H1 (cell line): ENCODE measurements around the gene TTC36. TPM values are rescaled to one million over a fixed set of nuclear protein-coding genes. Genes with fewer than 3 reads are reported as not detected.

Source experiments
- CTCF ChIA-PET: fragments of 300-600 bp; sonication (Branson Sonifier 250); formaldehyde crosslinking; loops from one replicate; lab custom pipeline; 2021; ENCODE audit not compliant: partially characterized antibody; lab: Charles Lee
- POLR2A ChIA-PET: fragments of 300-600 bp; sonication (Branson Sonifier 250); formaldehyde crosslinking; loops from one replicate; lab custom pipeline; 2021; ENCODE audit warnings: inconsistent platforms; ENCODE audit not compliant: partially characterized antibody; lab: Charles Lee
- DNase-seq, 2 experiments: peaks; one replicate each; pipeline versions ENCODE4 v3.0.0 to v3.0.0-alpha.2; 2010 to 2022; ENCODE audit warnings: low spot score in 2 of 2, low read depth in 1 of 2, mixed read lengths in 1 of 2
- FAIRE-seq: peaks from 2 replicates; lab custom pipeline; 2011; peaks lifted over from hg19 to GRCh38; lab: Jason Lieb, UNC
- H2AFZ ChIP-seq: 2 replicates; pipeline ENCODE4 v1.8.1; 2012; ENCODE audit warnings: low read length, inconsistent platforms
- H2AK5ac ChIP-seq: 2 replicates; pipeline ENCODE4 v1.6.1; 2013; ENCODE audit warnings: low read depth, low read length
- H2BK120ac ChIP-seq: replicated peaks from 2 replicates; pipeline ENCODE3; 2013; ENCODE audit warnings: low read depth, low read length, inconsistent platforms
- H2BK12ac ChIP-seq: 2 replicates; pipeline ENCODE4 v1.6.1; 2013; ENCODE audit warnings: low read depth, low read length
- H2BK15ac ChIP-seq: 2 replicates; pipeline ENCODE4 v1.6.1; 2013; ENCODE audit warnings: low read length
- H2BK20ac ChIP-seq: 2 replicates; pipeline ENCODE4 v1.6.1; 2013; ENCODE audit warnings: low read length
- H2BK5ac ChIP-seq: 2 replicates; pipeline ENCODE4 v1.6.1; 2013; ENCODE audit warnings: low read depth, low read length
- H3K14ac ChIP-seq: 2 replicates; pipeline ENCODE4 v1.6.1; 2013; ENCODE audit warnings: inconsistent platforms; ENCODE audit not compliant: insufficient read length
- H3K18ac ChIP-seq: 2 replicates; pipeline ENCODE4 v1.6.1; 2013; ENCODE audit warnings: low read length; ENCODE audit errors: extremely low read depth
- H3K23ac ChIP-seq: 2 replicates; pipeline ENCODE4 v1.6.1; 2013; ENCODE audit warnings: inconsistent platforms; ENCODE audit not compliant: insufficient read length
- H3K23me2 ChIP-seq: 2 replicates; pipeline ENCODE4 v1.6.1; 2013; ENCODE audit warnings: low read depth, low read length
- H3K27ac ChIP-seq: 2 replicates; pipeline ENCODE4 v1.6.1; 2011; ENCODE audit warnings: low read depth, low read length, inconsistent platforms
- H3K27me3 ChIP-seq, 4 experiments: replicated peaks in 1 of 4; 1 replicate in 1 of 4; 2 replicates in 3 of 4; pipeline versions ENCODE4 v1.6.1 to v1.8.1; 2011 to 2013; ENCODE audit warnings: low read length in 3 of 4, mild to moderate bottlenecking in 3 of 4, inconsistent platforms in 2 of 4, mixed read lengths in 2 of 4, moderate library complexity in 1 of 4; ENCODE audit not compliant: control insufficient read depth in 3 of 4, insufficient read depth in 3 of 4; ENCODE audit errors: extremely low read depth in 1 of 4
- H3K36me3 ChIP-seq, 4 experiments: 2 replicates each; pipeline versions ENCODE4 v1.6.1 to v1.8.1; 2011 to 2013; ENCODE audit warnings: mild to moderate bottlenecking in 4 of 4, low read length in 3 of 4, moderate library complexity in 2 of 4, control low read depth in 1 of 4, inconsistent platforms in 1 of 4; ENCODE audit not compliant: insufficient read depth in 4 of 4, control insufficient read depth in 2 of 4
- H3K4ac ChIP-seq: replicated peaks from 2 replicates; pipeline ENCODE3; 2013; ENCODE audit warnings: low read length, low read depth, mixed read lengths, inconsistent platforms; ENCODE audit not compliant: insufficient read length
- H3K4me1 ChIP-seq, 4 experiments: replicated peaks in 1 of 4; 1 replicate in 1 of 4; 2 replicates in 3 of 4; pipeline versions ENCODE4 v1.6.1 to v1.8.1; 2011 to 2013; ENCODE audit warnings: low read length in 3 of 4, inconsistent platforms in 2 of 4, mixed read lengths in 1 of 4; ENCODE audit not compliant: insufficient read depth in 4 of 4, control insufficient read depth in 3 of 4
- H3K4me2 ChIP-seq, 2 experiments: 2 replicates each; pipeline versions ENCODE4 v1.6.1 to v1.8.1; 2011 to 2013; ENCODE audit warnings: low read depth in 2 of 2, low read length in 2 of 2, control low read depth in 1 of 2, inconsistent platforms in 1 of 2, mild to moderate bottlenecking in 1 of 2; ENCODE audit not compliant: insufficient read depth in 1 of 2
- H3K4me3 ChIP-seq, 4 experiments: fragments of 200-600, 300-600 bp in 1 of 4; sonication (generic), shearing (Covaris generic), sonication (Bioruptor Twin) in 1 of 4; 2 replicates each; pipeline versions ENCODE4 v1.5.1 to v1.8.1; 2011 to 2016; ENCODE audit warnings: low read length in 4 of 4, low read depth in 3 of 4, control low read depth in 2 of 4, inconsistent platforms in 2 of 4, mild to moderate bottlenecking in 2 of 4, mixed read lengths in 1 of 4, moderate library complexity in 1 of 4; ENCODE audit not compliant: insufficient read depth in 2 of 4; ENCODE audit errors: extremely low read depth in 1 of 4
- H3K56ac ChIP-seq: replicated peaks from 2 replicates; pipeline ENCODE3; 2013; ENCODE audit warnings: low read depth, mild to moderate bottlenecking, mixed read lengths, low read length, inconsistent platforms; ENCODE audit not compliant: insufficient read length
- H3K79me1 ChIP-seq: 2 replicates; pipeline ENCODE4 v1.6.1; 2013; ENCODE audit warnings: low read depth, low read length, control low read depth
- H3K79me2 ChIP-seq, 2 experiments: 2 replicates each; pipeline versions ENCODE4 v1.6.1 to v1.8.1; 2012 to 2013; ENCODE audit warnings: low read length in 2 of 2, mild to moderate bottlenecking in 2 of 2, inconsistent platforms in 1 of 2; ENCODE audit not compliant: insufficient read depth in 2 of 2, control insufficient read depth in 1 of 2
- H3K9ac ChIP-seq, 4 experiments: replicated peaks in 1 of 4; 1 replicate in 1 of 4; 2 replicates in 3 of 4; pipeline versions ENCODE4 v1.6.1 to v1.8.1; 2011 to 2013; ENCODE audit warnings: low read depth in 3 of 4, low read length in 3 of 4, control low read depth in 2 of 4, mild to moderate bottlenecking in 2 of 4, moderate library complexity in 2 of 4, inconsistent platforms in 1 of 4; ENCODE audit errors: extremely low read depth in 1 of 4
- H3K9me3 ChIP-seq, 2 experiments: 2 replicates each; pipeline versions ENCODE4 v1.6.1 to v1.8.1; 2012 to 2013; ENCODE audit warnings: mild to moderate bottlenecking in 2 of 2, moderate library complexity in 2 of 2, control low read depth in 1 of 2, inconsistent platforms in 1 of 2, low read depth in 1 of 2, low read length in 1 of 2, mixed read lengths in 1 of 2; ENCODE audit not compliant: insufficient read depth in 2 of 2
- H4K20me1 ChIP-seq, 2 experiments: replicated peaks in 1 of 2; 2 replicates each; pipeline versions ENCODE3 to v1.8.1; 2011 to 2013; ENCODE audit warnings: inconsistent platforms in 2 of 2, low read length in 2 of 2, mild to moderate bottlenecking in 1 of 2; ENCODE audit not compliant: insufficient read depth in 2 of 2, control insufficient read depth in 1 of 2
- H4K5ac ChIP-seq: 2 replicates; pipeline ENCODE4 v1.6.1; 2013; ENCODE audit warnings: low read length, low read depth, mixed read lengths, inconsistent platforms; ENCODE audit not compliant: insufficient read length
- H4K8ac ChIP-seq: 2 replicates; pipeline ENCODE4 v1.8.0; 2013; ENCODE audit warnings: mild to moderate bottlenecking, moderate library complexity, low read length, inconsistent platforms; ENCODE audit not compliant: insufficient read depth; ENCODE audit errors: extremely low read depth
- H4K91ac ChIP-seq: replicated peaks from 2 replicates; pipeline ENCODE3; 2013; ENCODE audit warnings: low read length, mixed read lengths, inconsistent platforms; ENCODE audit not compliant: insufficient read length
- CTBP2 ChIP-seq: IDR thresholded peaks from 2 replicates; pipeline ENCODE4 v1.7.0; 2011; ENCODE audit warnings: borderline replicate concordance, mild to moderate bottlenecking, moderate library complexity, mixed read lengths, low read length; ENCODE audit not compliant: insufficient read depth, insufficient read length
- E2F6 ChIP-seq: IDR thresholded peaks from 2 replicates; pipeline ENCODE4 v1.6.1; 2012; ENCODE audit warnings: inconsistent platforms
- EGR1 ChIP-seq: IDR thresholded peaks from 2 replicates; pipeline ENCODE4 v1.6.1; 2011; ENCODE audit warnings: low read depth, low read length, borderline replicate concordance
- KDM1A ChIP-seq: fragments of 200-600, 300-600 bp; sonication (generic); IDR thresholded peaks from 2 replicates; pipeline ENCODE4 v1.7.1; 2016; ENCODE audit warnings: mild to moderate bottlenecking, low read length, borderline replicate concordance
- POLR2A ChIP-seq, 2 experiments: IDR thresholded peaks; 1 replicate in 1 of 2; 2 replicates in 1 of 2; pipeline ENCODE4 v1.6.1; 2011; ENCODE audit warnings: low read depth in 2 of 2, low read length in 2 of 2, mild to moderate bottlenecking in 2 of 2; ENCODE audit errors: control extremely low read depth in 1 of 2
- POLR2AphosphoS5 ChIP-seq: IDR thresholded peaks from 2 replicates; pipeline ENCODE4 v1.6.1; 2011; ENCODE audit warnings: low read depth, low read length
- POU5F1 ChIP-seq: IDR thresholded peaks from 2 replicates; pipeline ENCODE4 v1.6.1; 2011; ENCODE audit warnings: low read depth, mild to moderate bottlenecking, low read length, moderate library complexity
- RFX5 ChIP-seq: IDR thresholded peaks from 2 replicates; pipeline ENCODE4 v1.6.1; 2011; ENCODE audit warnings: low read depth, low read length, improper control_type of control experiment, borderline replicate concordance
- RNF2 ChIP-seq: fragments of 200-900, 300-1000 bp; sonication (generic); IDR thresholded peaks from 2 replicates; pipeline ENCODE4 v1.7.1; 2016; ENCODE audit warnings: borderline replicate concordance, low read depth, mild to moderate bottlenecking, antibody characterized with exemption, low read length; ENCODE audit not compliant: poor library complexity, severe bottlenecking; ENCODE audit errors: missing control alignments
- ZNF274 ChIP-seq: IDR thresholded peaks from 2 replicates; pipeline ENCODE4 v1.7.0; 2012; ENCODE audit warnings: low read length, borderline replicate concordance; ENCODE audit errors: extremely low read depth
- WGBS, 2 experiments: shearing (Covaris generic) in 1 of 2; methylation state at CpG; one replicate each; pipeline versions ENCODE4 v1.1.6 to v1.1.7; 2013 to 2015; ENCODE audit warnings: low lambda C conversion rate in 2 of 2, mixed read lengths in 2 of 2, inconsistent platforms in 1 of 2, low coverage in 1 of 2, missing lambda C conversion rate in 1 of 2; ENCODE audit not compliant: insufficient replicate concordance in 2 of 2, insufficient coverage in 1 of 2, insufficient read length in 1 of 2; ENCODE audit errors: extremely low coverage in 1 of 2, missing lambda C conversion rate in 1 of 2; 5-methylcytosine and 5-hydroxymethylcytosine counted together
- polyA plus RNA-seq, 7 experiments: library from polyadenylated mRNA; depleted of rRNA in 3 of 7; stranded (reverse) in 5 of 7; unstranded in 2 of 7; fragments of >200 nt in 5 of 7; fragments of 200-250 nt in 2 of 7; gene quantifications; 1 replicate in 5 of 7; 2 replicates in 1 of 7; 4 replicates in 1 of 7; pipeline versions ENCODE4 v1.2.1 to v1.2.3, GENCODE V29; 2011 to 2013; ENCODE audit warnings: missing spikeins in 2 of 7, mixed read lengths in 2 of 7
- total RNA-seq: library from RNA; stranded (reverse); fragmentation: NEBNext Ultra II Directional; extraction: Animal tissue kit (Norgen Biotek cat#: 25700); gene quantifications from 2 replicates; pipeline ENCODE4 v1.2.1, GENCODE V29; 2021

The TTC36 gene
- total and polyA plus RNA-seq, 2 of the 8 experiments (the other 6 are each of a cell fraction or from before 2014, with no cell fraction given) = not detected

- H3K9ac ChIP-seq = no peak overlapping the region
- no peak overlapping the region for H3K56ac ChIP-seq
- no peak overlapping the region for H4K91ac ChIP-seq
- no peak overlapping the region for H2AK5ac ChIP-seq
- H3K79me2 ChIP-seq = no peaks in the 10 kb centered on the region
- POLR2A ChIA-PET = interaction anchor here (1.3 kb wide), 1 partner anchor 10 kb away, joined by 3 read pairs; no protein-coding TSS in a partner anchor
- DNase-seq (no peak), FAIRE-seq (no peak)
- H4K5ac ChIP-seq = no peak overlapping the region
- peaks cover 8% of the 10 kb centered on the region for H3K23me2 ChIP-seq
- CTCF ChIA-PET = no interaction called here
- H3K4me3 ChIP-seq = no peak overlapping the region
- H3K79me1 ChIP-seq = peaks cover 5% of the 10 kb centered on the region; the same call in 1 of the 2 replicates
- no peak overlapping the region for H3K18ac ChIP-seq
- H2AFZ ChIP-seq = no peak overlapping the region
- no peak overlapping the region for H2BK5ac ChIP-seq
- no peaks in the 10 kb centered on the region for H3K9me3 ChIP-seq
- H3K36me3 ChIP-seq = no peaks in the 10 kb centered on the region; a peak in 1 of 8 replicates
- 84% methylated on average over 27 of the region's 27 CpGs; no CpG with 5 or more reads in 1 of the 2 experiments for WGBS, 2 experiments
- no peak overlapping the region for H2BK15ac ChIP-seq
- H3K4me1 ChIP-seq = peaks cover 0 to 13% (median 8%) of the 10 kb centered on the region in 4 experiments; a peak in 5 of 7 replicates
- no peak overlapping the region for H3K4me2 ChIP-seq
- no peak overlapping the region for H3K27ac ChIP-seq
- no peak overlapping the region for H3K14ac ChIP-seq
- peaks cover 0 to 1% of the 10 kb centered on the region in 2 experiments for H4K20me1 ChIP-seq
- no peaks in the 10 kb centered on the region; a peak in 2 of 7 replicates for H3K27me3 ChIP-seq
- H3K23ac ChIP-seq = no peak overlapping the region
- H4K8ac ChIP-seq = no peak overlapping the region
- no peak overlapping the region for H2BK12ac ChIP-seq
- H3K4ac ChIP-seq = no peak overlapping the region
- H2BK20ac ChIP-seq = no peak overlapping the region
- H2BK120ac ChIP-seq = no peak overlapping the region
- no peak for TF ChIP-seq POLR2A (IDR thresholded peaks at IDR 0.05; ENCODE audit: control extremely low read depth in 1 of 2, low read depth in 2 of 2, low read length in 2 of 2)
- TF ChIP-seq ZNF274 = no peak
- no peak for TF ChIP-seq EGR1
- no peak for TF ChIP-seq KDM1A
- TF ChIP-seq POU5F1 = no peak
- TF ChIP-seq POLR2AphosphoS5 = no peak
- TF ChIP-seq E2F6 = no peak
- no peak for TF ChIP-seq RNF2
- no peak for TF ChIP-seq RFX5
- no peak for TF ChIP-seq CTBP2
Measured at GRCh38 chr11:118533769-118534729, 6.8 kb downstream of the TTC36 start.
